GM12864 (cell line): Measurements from ENCODE around the gene FREM1.

ENCODE experiments used
- DNase-seq: peaks from one replicate; pipeline ENCODE4 v3.0.0-alpha.2; 2011; ENCODE audit warnings: low read depth
- H3K4me3 ChIP-seq: 2 replicates; pipeline ENCODE4 v1.5.1; 2011; ENCODE audit warnings: mild to moderate bottlenecking, low read depth, low read length, control low read depth
- TF ChIP-seq, protein P1 (sequence below): IDR thresholded peaks from 2 replicates; pipeline ENCODE4 v1.5.1; 2011; ENCODE audit warnings: low read depth, mild to moderate bottlenecking, moderate library complexity, low read length, control low read depth, inconsistent platforms; ENCODE audit errors: missing control alignments

The FREM1 gene

DNA sequence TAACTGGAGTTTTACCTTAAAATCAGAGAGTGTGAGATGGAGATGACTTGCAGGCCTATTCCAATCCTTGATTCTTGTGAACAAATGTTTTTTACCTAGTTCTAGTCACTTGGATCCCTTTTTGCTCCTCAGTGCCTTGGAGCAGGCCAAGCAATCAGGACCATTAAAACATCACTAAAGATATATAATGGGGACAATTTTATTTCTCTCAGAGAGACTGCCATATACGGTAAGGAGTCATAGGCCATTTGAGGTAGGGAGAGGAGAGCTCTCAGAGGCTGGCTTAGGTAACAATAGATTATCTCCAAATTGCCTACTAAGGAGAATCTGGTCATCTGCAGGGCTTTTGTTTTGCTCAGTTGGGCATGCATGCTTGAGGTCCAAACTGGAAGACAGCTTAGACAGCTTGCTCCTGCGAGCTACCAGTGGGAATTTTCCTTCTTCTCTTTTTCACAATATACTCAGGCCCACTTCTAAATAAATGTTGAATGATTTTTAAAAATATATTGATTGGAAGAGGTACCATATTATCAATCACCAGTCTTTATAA lies 44.0 kb downstream of the FREM1 start:
- H3K4me3 ChIP-seq: no peak overlapping the region
- DNase-seq: no peak
- TF ChIP-seq, protein P1, sequence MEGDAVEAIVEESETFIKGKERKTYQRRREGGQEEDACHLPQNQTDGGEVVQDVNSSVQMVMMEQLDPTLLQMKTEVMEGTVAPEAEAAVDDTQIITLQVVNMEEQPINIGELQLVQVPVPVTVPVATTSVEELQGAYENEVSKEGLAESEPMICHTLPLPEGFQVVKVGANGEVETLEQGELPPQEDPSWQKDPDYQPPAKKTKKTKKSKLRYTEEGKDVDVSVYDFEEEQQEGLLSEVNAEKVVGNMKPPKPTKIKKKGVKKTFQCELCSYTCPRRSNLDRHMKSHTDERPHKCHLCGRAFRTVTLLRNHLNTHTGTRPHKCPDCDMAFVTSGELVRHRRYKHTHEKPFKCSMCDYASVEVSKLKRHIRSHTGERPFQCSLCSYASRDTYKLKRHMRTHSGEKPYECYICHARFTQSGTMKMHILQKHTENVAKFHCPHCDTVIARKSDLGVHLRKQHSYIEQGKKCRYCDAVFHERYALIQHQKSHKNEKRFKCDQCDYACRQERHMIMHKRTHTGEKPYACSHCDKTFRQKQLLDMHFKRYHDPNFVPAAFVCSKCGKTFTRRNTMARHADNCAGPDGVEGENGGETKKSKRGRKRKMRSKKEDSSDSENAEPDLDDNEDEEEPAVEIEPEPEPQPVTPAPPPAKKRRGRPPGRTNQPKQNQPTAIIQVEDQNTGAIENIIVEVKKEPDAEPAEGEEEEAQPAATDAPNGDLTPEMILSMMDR: no peak

- TF ChIP-seq, protein P1: no peak
- no peak overlapping the region for H3K4me3 ChIP-seq
- DNase-seq: no peak
Observed at GRCh38 chr9:14864309-14864708, 45.9 kb downstream of the FREM1 start.

- DNase-seq: no peak
- TF ChIP-seq, protein P1: no peak
- H3K4me3 ChIP-seq: no peak overlapping the region
Observed at GRCh38 chr9:14863402-14863801, 46.8 kb downstream of the FREM1 start.

DNA sequence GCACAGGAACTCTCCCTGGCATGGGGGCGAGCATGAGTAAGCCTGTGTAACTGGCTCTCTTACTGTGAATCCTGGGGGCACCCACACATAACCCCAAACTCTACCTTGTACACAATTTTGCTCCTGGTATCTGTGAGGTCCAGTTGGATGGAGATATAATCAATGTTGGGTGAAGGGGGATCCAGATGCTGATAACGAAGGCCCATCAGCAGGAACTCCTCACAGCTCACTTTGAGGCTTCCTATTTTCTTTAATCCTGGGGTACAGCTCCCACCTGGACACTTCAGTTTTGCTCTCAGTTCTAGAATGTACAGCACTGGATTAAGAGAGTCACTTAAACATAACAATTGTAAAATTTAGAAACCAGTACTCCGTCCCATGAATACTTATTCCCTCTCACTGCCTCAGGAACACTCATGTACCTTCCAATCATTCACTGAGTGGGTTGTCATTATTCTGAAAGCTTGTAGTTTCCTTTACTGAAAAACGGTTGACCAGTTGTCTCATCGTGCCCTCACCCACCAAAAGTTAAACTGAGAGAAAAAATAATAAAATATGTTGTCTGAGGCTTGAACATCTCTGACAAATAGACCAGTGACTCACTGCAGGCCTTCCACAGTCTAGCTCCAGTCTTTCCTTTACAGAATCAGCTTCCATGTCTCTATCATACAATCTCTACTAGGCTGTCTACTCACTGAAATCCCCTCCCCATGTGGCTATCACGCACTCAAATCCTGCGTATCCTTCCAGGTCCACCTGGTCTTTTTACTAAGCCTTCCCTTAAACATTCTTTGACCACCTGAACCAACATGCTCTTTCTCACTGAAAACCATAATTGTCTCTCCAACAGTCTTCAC lies 52.6 kb downstream of the FREM1 start:
- H3K4me3 ChIP-seq: no peak overlapping the region
- DNase-seq: no peak
- TF ChIP-seq, protein P1: no peak

- TF ChIP-seq, protein P1: no peak
- no peak overlapping the region for H3K4me3 ChIP-seq
- DNase-seq: no peak
Observed at GRCh38 chr9:14849851-14850250, 60.4 kb downstream of the FREM1 start.

- TF ChIP-seq, protein P1: no peak
- no peak overlapping the region for H3K4me3 ChIP-seq
- DNase-seq: no peak
Observed at GRCh38 chr9:14849296-14849695, 60.9 kb downstream of the FREM1 start.

- H3K4me3 ChIP-seq: no peak overlapping the region
- TF ChIP-seq, protein P1: peak; percentile 89
- peak; percentile 8 for DNase-seq
Observed at GRCh38 chr9:14846871-14847311, 63.3 kb downstream of the FREM1 start.
